Skin of body (tissue), 3 donors: Measurements from ENCODE around the gene DNAJC3. TPM values are rescaled to one million over a fixed set of nuclear protein-coding genes. Genes with fewer than 3 reads are reported as not detected.

Source experiments
- DNase-seq: peaks from one replicate; lab custom pipeline; 2025; lab: John Stamatoyannopoulos, UW
- small RNA-seq: library from RNA; depleted of rRNA; stranded (forward); fragments of <200 nt; gene quantifications from one replicate; pipeline ENCODE3, GENCODE V24; 2014; ENCODE audit warnings: low replicate concordance
- total RNA-seq: library from RNA; depleted of rRNA; stranded (reverse); fragments of >200 nt; gene quantifications from one replicate; pipeline ENCODE4 v1.2.3, GENCODE V29; 2014

Gene DNAJC3
- total RNA-seq, 1 donor from 2014 or later, result 38.0 TPM

GRCh38 chr13:95841894-95842293 lies 165.0 kb downstream of the DNAJC3 start:
- DNase-seq, result no peak

GRCh38 chr13:95842898-95843297 lies 166.0 kb downstream of the DNAJC3 start:
- DNase-seq, result no peak

Small RNAs within 50 kb of the gene (small RNA-seq; reads per million reads assigned to genes)
- not detected for gene HMGN1P24

Other genes with a start within 250 kb of the DNAJC3 start
- 2.4 TPM for gene CLDN10, start 124.4 kb upstream of the DNAJC3 start, total RNA-seq
- 16.1 TPM for gene DZIP1, start 32.4 kb upstream of the DNAJC3 start, total RNA-seq